ENCODE data around the gene INAFM2. TPM values are rescaled to one million over a fixed set of nuclear protein-coding genes. Genes with fewer than 3 reads are reported as not detected.

INAFM2 gene
- total RNA-seq, 5 donors from 2014 or later (not counting 1 experiment from before 2014, with no cell fraction given): 5.5 to 10.9 (median 6.4) TPM

- WGBS (ENCODE audit: insufficient coverage): 91% methylated on average over 1 of the region's 1 CpG
- Histone ChIP-seq H3K4me3 (ENCODE audit: control insufficient read depth in 1 of 2, extremely low read depth in 1 of 2, low read length in 1 of 2) (no peak overlapping the region), H3K27me3 (replicated peaks in 1 of 2; ENCODE audit: control insufficient read depth in 2 of 2, extremely low read depth in 1 of 2, insufficient read depth in 2 of 2, low read length in 1 of 2) (peaks cover 0 to 24% of the 10 kb centered on the region in 2 experiments), H3K27ac (ENCODE audit: low read length) (no peak overlapping the region), H3K4me1 (ENCODE audit: control insufficient read depth in 1 of 2, extremely low read depth in 1 of 2, insufficient read depth in 2 of 2, low read length in 2 of 2) (peaks cover 0 to 21% of the 10 kb centered on the region in 2 experiments), H3K36me3 (ENCODE audit: control insufficient read depth in 2 of 2, extremely low read depth in 1 of 2, insufficient read depth in 1 of 2, low read length in 1 of 2) (peaks cover 14 to 34% of the 10 kb centered on the region in 2 donors), H3K9me3 (no peaks in the 10 kb centered on the region)
- CTCF ChIA-PET: interaction anchor here (0.7 to 2.1 kb wide), 4 partner anchors 11 to 137 kb away, joined by 3 to 6 read pairs (median 6); no protein-coding TSS in a partner anchor
- H3K4me3 Mint-ChIP-seq: no peak overlapping the region
- H3K9me3 Mint-ChIP-seq: no peaks in the 10 kb centered on the region
- ATAC-seq (replicated peaks in 1 of 4) (no peak), DNase-seq (no peak)
- peaks cover 9% of the 10 kb centered on the region for H3K36me3 Mint-ChIP-seq
- POLR2A ChIA-PET: no interaction called here
- H3K27me3 Mint-ChIP-seq: peaks cover 4 to 7% of the 10 kb centered on the region in 2 donors
- peaks cover 0 to 5% (median 0%) of the 10 kb centered on the region in 3 donors for H3K4me1 Mint-ChIP-seq
- H3K27ac Mint-ChIP-seq: peak overlapping the region; percentile 48 to 57
Observed at GRCh38 chr15:40285554-40286011, 37.9 kb upstream of the INAFM2 start.

- Mint-ChIP-seq H3K4me3 (no peak overlapping the region), H3K36me3 (peaks cover 9% of the 10 kb centered on the region), H3K4me1 (peaks cover 0 to 3% (median 0%) of the 10 kb centered on the region in 3 donors), H3K27me3 (peaks cover 2% of the 10 kb centered on the region in 2 donors), H3K27ac (peak overlapping the region in 1 of 2 donors; percentile 57), H3K9me3 (no peaks in the 10 kb centered on the region)
- peaks cover 14 to 35% of the 10 kb centered on the region in 2 donors for H3K36me3 ChIP-seq (ENCODE audit: control insufficient read depth in 2 of 2, extremely low read depth in 1 of 2, insufficient read depth in 1 of 2, low read length in 1 of 2)
- POLR2A ChIA-PET: no interaction called here
- CTCF ChIA-PET: interaction anchor here (1.0 to 2.1 kb wide), 2 partner anchors 37 to 52 kb away, joined by 3 to 6 read pairs; no protein-coding TSS in a partner anchor
- H3K27me3 ChIP-seq (replicated peaks in 1 of 2; ENCODE audit: control insufficient read depth in 2 of 2, extremely low read depth in 1 of 2, insufficient read depth in 2 of 2, low read length in 1 of 2): peaks cover 0 to 19% of the 10 kb centered on the region in 2 experiments
- no peaks in the 10 kb centered on the region for H3K9me3 ChIP-seq
- ATAC-seq (replicated peaks in 1 of 4): no peak
- peaks cover 0 to 20% of the 10 kb centered on the region in 2 experiments for H3K4me1 ChIP-seq (ENCODE audit: control insufficient read depth in 1 of 2, extremely low read depth in 1 of 2, insufficient read depth in 2 of 2, low read length in 2 of 2)
- H3K4me3 ChIP-seq (ENCODE audit: control insufficient read depth in 1 of 2, extremely low read depth in 1 of 2, low read length in 1 of 2): no peak overlapping the region
- no peak overlapping the region for H3K27ac ChIP-seq (ENCODE audit: low read length)
- no peak for DNase-seq
- 75% methylated on average over 1 of the region's 7 CpGs for WGBS (ENCODE audit: insufficient coverage)
Observed at GRCh38 chr15:40286061-40286532, 37.4 kb upstream of the INAFM2 start.

GRCh38 chr15:40286794-40287193 lies 36.7 kb upstream of the INAFM2 start:
- Mint-ChIP-seq H3K9me3 (no peaks in the 10 kb centered on the region), H3K27ac (no peak overlapping the region), H3K4me1 (peaks cover 0 to 2% (median 0%) of the 10 kb centered on the region in 3 donors), H3K36me3 (peaks cover 9% of the 10 kb centered on the region), H3K27me3 (no peaks in the 10 kb centered on the region), H3K4me3 (no peak overlapping the region)
- Histone ChIP-seq H3K36me3 (ENCODE audit: control insufficient read depth in 2 of 2, extremely low read depth in 1 of 2, insufficient read depth in 1 of 2, low read length in 1 of 2) (peaks cover 14 to 38% of the 10 kb centered on the region in 2 donors), H3K27me3 (replicated peaks in 1 of 2; ENCODE audit: control insufficient read depth in 2 of 2, extremely low read depth in 1 of 2, insufficient read depth in 2 of 2, low read length in 1 of 2) (peaks cover 0 to 13% of the 10 kb centered on the region in 2 experiments), H3K27ac (ENCODE audit: low read length) (no peak overlapping the region), H3K4me3 (ENCODE audit: control insufficient read depth in 1 of 2, extremely low read depth in 1 of 2, low read length in 1 of 2) (no peak overlapping the region), H3K4me1 (ENCODE audit: control insufficient read depth in 1 of 2, extremely low read depth in 1 of 2, insufficient read depth in 2 of 2, low read length in 2 of 2) (peaks cover 0 to 14% of the 10 kb centered on the region in 2 experiments), H3K9me3 (no peaks in the 10 kb centered on the region)
- no peak for ATAC-seq (replicated peaks in 1 of 4)
- 72% methylated on average over 6 of the region's 7 CpGs for WGBS (ENCODE audit: insufficient coverage)
- ChIA-PET CTCF (interaction anchor here in 1 of 2 donors (2.1 kb wide), 1 partner anchor 51 kb away, joined by 6 read pairs; no protein-coding TSS in a partner anchor), POLR2A (no interaction called here)
- no peak for DNase-seq

- WGBS (ENCODE audit: insufficient coverage): no CpG with 5 or more reads among the region's 3 CpGs
- Mint-ChIP-seq H3K4me3 (no peak overlapping the region), H3K27ac (peak overlapping the region in 1 of 2 donors; percentile 34), H3K27me3 (no peaks in the 10 kb centered on the region), H3K9me3 (no peaks in the 10 kb centered on the region), H3K36me3 (peaks cover 9% of the 10 kb centered on the region), H3K4me1 (peaks cover 0 to 2% (median 0%) of the 10 kb centered on the region in 3 donors)
- Histone ChIP-seq H3K9me3 (no peaks in the 10 kb centered on the region), H3K4me3 (ENCODE audit: control insufficient read depth in 1 of 2, extremely low read depth in 1 of 2, low read length in 1 of 2) (no peak overlapping the region), H3K27me3 (replicated peaks in 1 of 2; ENCODE audit: control insufficient read depth in 2 of 2, extremely low read depth in 1 of 2, insufficient read depth in 2 of 2, low read length in 1 of 2) (peaks cover 0 to 13% of the 10 kb centered on the region in 2 experiments), H3K4me1 (ENCODE audit: control insufficient read depth in 1 of 2, extremely low read depth in 1 of 2, insufficient read depth in 2 of 2, low read length in 2 of 2) (peaks cover 0 to 14% of the 10 kb centered on the region in 2 experiments), H3K36me3 (ENCODE audit: control insufficient read depth in 2 of 2, extremely low read depth in 1 of 2, insufficient read depth in 1 of 2, low read length in 1 of 2) (peaks cover 18 to 45% of the 10 kb centered on the region in 2 donors), H3K27ac (ENCODE audit: low read length) (no peak overlapping the region)
- CTCF ChIA-PET: no interaction called here
- POLR2A ChIA-PET: interaction anchor here in 1 of 2 donors (0.6 kb wide), 1 partner anchor 29 kb away, joined by 3 read pairs; no protein-coding TSS in a partner anchor
- DNase-seq (no peak), ATAC-seq (replicated peaks in 1 of 4) (no peak)
Observed at GRCh38 chr15:40287505-40287904, 36.0 kb upstream of the INAFM2 start.

GRCh38 chr15:40287968-40288367 lies 35.5 kb upstream of the INAFM2 start:
- POLR2A ChIA-PET: interaction anchor here in 1 of 2 donors (0.6 kb wide), 1 partner anchor 29 kb away, joined by 3 read pairs; no protein-coding TSS in a partner anchor
- peaks cover 0 to 2% (median 0%) of the 10 kb centered on the region in 3 donors for H3K4me1 Mint-ChIP-seq
- H3K27ac ChIP-seq (ENCODE audit: low read length): no peak overlapping the region
- CTCF ChIA-PET: no interaction called here
- DNase-seq: no peak
- H3K4me3 Mint-ChIP-seq: no peak overlapping the region
- no peaks in the 10 kb centered on the region for H3K9me3 Mint-ChIP-seq
- peaks cover 0 to 9% of the 10 kb centered on the region in 2 experiments for H3K4me1 ChIP-seq (ENCODE audit: control insufficient read depth in 1 of 2, extremely low read depth in 1 of 2, insufficient read depth in 2 of 2, low read length in 2 of 2)
- H3K36me3 Mint-ChIP-seq: peaks cover 11% of the 10 kb centered on the region
- H3K27me3 Mint-ChIP-seq: no peaks in the 10 kb centered on the region
- H3K27ac Mint-ChIP-seq: peak overlapping the region in 1 of 2 donors; percentile 39
- ATAC-seq (replicated peaks in 1 of 4): no peak
- 92% methylated on average over 3 of the region's 4 CpGs for WGBS (ENCODE audit: insufficient coverage)
- H3K27me3 ChIP-seq (replicated peaks in 1 of 2; ENCODE audit: control insufficient read depth in 2 of 2, extremely low read depth in 1 of 2, insufficient read depth in 2 of 2, low read length in 1 of 2): peaks cover 0 to 10% of the 10 kb centered on the region in 2 experiments
- H3K4me3 ChIP-seq (ENCODE audit: control insufficient read depth in 1 of 2, extremely low read depth in 1 of 2, low read length in 1 of 2): no peak overlapping the region
- H3K9me3 ChIP-seq: no peaks in the 10 kb centered on the region
- peaks cover 20 to 48% of the 10 kb centered on the region in 2 donors for H3K36me3 ChIP-seq (ENCODE audit: control insufficient read depth in 2 of 2, extremely low read depth in 1 of 2, insufficient read depth in 1 of 2, low read length in 1 of 2)

- Histone ChIP-seq H3K36me3 (ENCODE audit: control insufficient read depth in 2 of 2, extremely low read depth in 1 of 2, insufficient read depth in 1 of 2, low read length in 1 of 2) (peaks cover 22 to 59% of the 10 kb centered on the region in 2 donors), H3K27ac (ENCODE audit: low read length) (no peak overlapping the region), H3K4me1 (ENCODE audit: control insufficient read depth in 1 of 2, extremely low read depth in 1 of 2, insufficient read depth in 2 of 2, low read length in 2 of 2) (no peaks in the 10 kb centered on the region), H3K27me3 (replicated peaks in 1 of 2; ENCODE audit: control insufficient read depth in 2 of 2, extremely low read depth in 1 of 2, insufficient read depth in 2 of 2, low read length in 1 of 2) (no peaks in the 10 kb centered on the region), H3K9me3 (no peaks in the 10 kb centered on the region), H3K4me3 (ENCODE audit: control insufficient read depth in 1 of 2, extremely low read depth in 1 of 2, low read length in 1 of 2) (no peak overlapping the region)
- Mint-ChIP-seq H3K27ac (peak overlapping the region in 1 of 2 donors; percentile 11), H3K4me3 (no peak overlapping the region), H3K36me3 (peaks cover 16% of the 10 kb centered on the region), H3K27me3 (no peaks in the 10 kb centered on the region), H3K9me3 (no peaks in the 10 kb centered on the region), H3K4me1 (no peaks in the 10 kb centered on the region)
- CTCF ChIA-PET: interaction anchor here in 1 of 2 donors (0.9 kb wide), 1 partner anchor 10 kb away, joined by 4 read pairs; no protein-coding TSS in a partner anchor
- no peak for ATAC-seq (replicated peaks in 1 of 4)
- WGBS (ENCODE audit: insufficient coverage): 90% methylated on average over 6 of the region's 6 CpGs
- POLR2A ChIA-PET: interaction anchor here in 1 of 2 donors (0.6 kb wide), 1 partner anchor 19 kb away, joined by 4 read pairs; no protein-coding TSS in a partner anchor
- DNase-seq: no peak
Observed at GRCh38 chr15:40289140-40289775, 34.2 kb upstream of the INAFM2 start.

Measured in T-cell (primary cell).